Stimulated activated CD8-positive, alpha-beta memory T cell treated with anti-CD3 and anti-CD28 coated beads, Interleukin-4, amount 100 ng/mL, for 4 hours (primary cell): ENCODE measurements around the gene ADGRG1.

ENCODE experiments used
- DNase-seq, 2 donors: peaks; one replicate each; pipeline ENCODE4 v3.0.0-alpha.2; 2020; ENCODE audit warnings: low read depth in 2 of 2, low spot score in 1 of 2

The ADGRG1 gene

GRCh38 chr16:57606147-57606846 is 22.1 kb upstream of the ADGRG1 start:
- DNase-seq: no peak

GRCh38 chr16:57606847-57607501 is 21.5 kb upstream of the ADGRG1 start:
- DNase-seq: no peak

GRCh38 chr16:57607676-57608461 is 20.6 kb upstream of the ADGRG1 start:
- DNase-seq: no peak

GRCh38 chr16:57608462-57609113 is 19.8 kb upstream of the ADGRG1 start:
- no peak for DNase-seq

GRCh38 chr16:57609541-57610401 is 18.7 kb upstream of the ADGRG1 start:
- DNase-seq: no peak

- DNase-seq: no peak
Measured at GRCh38 chr16:57610611-57611010, 17.8 kb upstream of the ADGRG1 start.

GRCh38 chr16:57611181-57611580 is 17.2 kb upstream of the ADGRG1 start:
- no peak for DNase-seq

GRCh38 chr16:57611706-57612105 is 16.7 kb upstream of the ADGRG1 start:
- DNase-seq: no peak

GRCh38 chr16:57612494-57612893 is 15.9 kb upstream of the ADGRG1 start:
- no peak for DNase-seq

GRCh38 chr16:57613514-57613913 is 14.9 kb upstream of the ADGRG1 start:
- DNase-seq: no peak

- no peak for DNase-seq
Measured at GRCh38 chr16:57614536-57614935, 13.9 kb upstream of the ADGRG1 start.

- no peak for DNase-seq
Measured at GRCh38 chr16:57614944-57615343, 13.5 kb upstream of the ADGRG1 start.

GRCh38 chr16:57615813-57616212 is 12.6 kb upstream of the ADGRG1 start:
- DNase-seq: no peak

- no peak for DNase-seq
Measured at GRCh38 chr16:57616241-57616640, 12.2 kb upstream of the ADGRG1 start.

GRCh38 chr16:57616876-57617275 is 11.6 kb upstream of the ADGRG1 start:
- no peak for DNase-seq

- DNase-seq: no peak
Measured at GRCh38 chr16:57617604-57618111, 10.8 kb upstream of the ADGRG1 start.

GRCh38 chr16:57618296-57619132 is 9.9 kb upstream of the ADGRG1 start:
- no peak for DNase-seq

GRCh38 chr16:57619133-57619605 is 9.3 kb upstream of the ADGRG1 start:
- DNase-seq: no peak

- DNase-seq: no peak
Measured at GRCh38 chr16:57619606-57620334, 8.7 kb upstream of the ADGRG1 start.
